Astrocyte (in vitro differentiated cells and primary cell): ENCODE data around the gene SNUPN. TPM values are rescaled to one million over a fixed set of nuclear protein-coding genes. Genes with fewer than 3 reads are reported as not detected.

Experiments
- DNase-seq: peaks from one replicate; pipeline ENCODE4 v3.0.0-alpha.2; 2010; ENCODE audit warnings: low read depth
- FAIRE-seq: peaks from 2 replicates; lab custom pipeline; 2011; peaks lifted over from hg19 to GRCh38; lab: Jason Lieb, UNC
- H2AFZ ChIP-seq: 2 replicates; pipeline ENCODE4 v1.6.0; 2012; ENCODE audit warnings: low read depth, low read length, inconsistent platforms
- H3K27ac ChIP-seq: 2 replicates; pipeline ENCODE4 v1.5.1; 2011; ENCODE audit warnings: low read depth, low read length, inconsistent platforms
- H3K27me3 ChIP-seq: 2 replicates; pipeline ENCODE4 v1.6.0; 2011; ENCODE audit warnings: low read length, inconsistent platforms; ENCODE audit not compliant: insufficient read depth
- H3K36me3 ChIP-seq: 2 replicates; pipeline ENCODE4 v1.5.1; 2011; ENCODE audit warnings: low read length, inconsistent platforms; ENCODE audit not compliant: insufficient read depth
- H3K4me1 ChIP-seq: 2 replicates; pipeline ENCODE4 v1.5.1; 2011; ENCODE audit warnings: low read length, inconsistent platforms; ENCODE audit not compliant: insufficient read depth
- H3K4me2 ChIP-seq: 2 replicates; pipeline ENCODE4 v1.6.0; 2012; ENCODE audit warnings: low read length, inconsistent platforms
- H3K4me3 ChIP-seq: 2 replicates; pipeline ENCODE4 v1.5.1; 2011; ENCODE audit warnings: low read depth, mild to moderate bottlenecking, low read length, inconsistent platforms; ENCODE audit not compliant: insufficient read depth
- H3K79me2 ChIP-seq: 2 replicates; pipeline ENCODE4 v1.6.0; 2012; ENCODE audit warnings: mild to moderate bottlenecking, low read length, inconsistent platforms; ENCODE audit not compliant: insufficient read depth
- H3K9ac ChIP-seq: 2 replicates; pipeline ENCODE4 v1.6.0; 2012; ENCODE audit warnings: mild to moderate bottlenecking, low read length, inconsistent platforms
- H3K9me3 ChIP-seq: 2 replicates; pipeline ENCODE4 v1.5.1; 2012; ENCODE audit warnings: low read depth, mild to moderate bottlenecking, low read length, inconsistent platforms; ENCODE audit not compliant: insufficient read depth
- H4K20me1 ChIP-seq: 2 replicates; pipeline ENCODE4 v1.6.0; 2012; ENCODE audit warnings: low read length, inconsistent platforms; ENCODE audit not compliant: insufficient read depth
- H3K27ac Mint-ChIP-seq: one replicate; pipeline ENCODE4 v1.8.0; 2021; ENCODE audit warnings: mild to moderate bottlenecking, mixed read lengths; ENCODE audit not compliant: unreplicated experiment
- H3K27me3 Mint-ChIP-seq: one replicate; pipeline ENCODE4 v1.8.0; 2021; ENCODE audit warnings: low read depth, mixed read lengths; ENCODE audit not compliant: unreplicated experiment
- H3K36me3 Mint-ChIP-seq: one replicate; pipeline ENCODE4 v1.8.0; 2021; ENCODE audit warnings: low read depth, mixed read lengths; ENCODE audit not compliant: unreplicated experiment
- H3K4me1 Mint-ChIP-seq: one replicate; pipeline ENCODE4 v1.8.0; 2021; ENCODE audit warnings: low read depth, mixed read lengths; ENCODE audit not compliant: unreplicated experiment
- H3K4me3 Mint-ChIP-seq: one replicate; pipeline ENCODE4 v1.8.0; 2021; ENCODE audit warnings: mild to moderate bottlenecking, moderate library complexity, mixed read lengths; ENCODE audit not compliant: unreplicated experiment
- H3K9me3 Mint-ChIP-seq: one replicate; pipeline ENCODE4 v1.8.0; 2021; ENCODE audit warnings: mild to moderate bottlenecking, mixed read lengths; ENCODE audit not compliant: unreplicated experiment
- EZH2 ChIP-seq: IDR thresholded peaks from 2 replicates; pipeline ENCODE4 v1.6.1; 2012; ENCODE audit warnings: mild to moderate bottlenecking, low read length, inconsistent platforms; ENCODE audit not compliant: insufficient read depth
- total RNA-seq: library from RNA; stranded (reverse); gene quantifications from 2 replicates; pipeline ENCODE4 v1.2.1, GENCODE V29; 2021
- TF ChIP-seq, protein P1 (sequence below): IDR thresholded peaks from 2 replicates; pipeline ENCODE4 v1.5.1; 2011; ENCODE audit warnings: low read depth, mild to moderate bottlenecking, inconsistent platforms, low read length, moderate library complexity; ENCODE audit not compliant: insufficient read depth

SNUPN gene
- total RNA-seq, 1 donor from 2014 or later: 15.9 TPM

DNA sequence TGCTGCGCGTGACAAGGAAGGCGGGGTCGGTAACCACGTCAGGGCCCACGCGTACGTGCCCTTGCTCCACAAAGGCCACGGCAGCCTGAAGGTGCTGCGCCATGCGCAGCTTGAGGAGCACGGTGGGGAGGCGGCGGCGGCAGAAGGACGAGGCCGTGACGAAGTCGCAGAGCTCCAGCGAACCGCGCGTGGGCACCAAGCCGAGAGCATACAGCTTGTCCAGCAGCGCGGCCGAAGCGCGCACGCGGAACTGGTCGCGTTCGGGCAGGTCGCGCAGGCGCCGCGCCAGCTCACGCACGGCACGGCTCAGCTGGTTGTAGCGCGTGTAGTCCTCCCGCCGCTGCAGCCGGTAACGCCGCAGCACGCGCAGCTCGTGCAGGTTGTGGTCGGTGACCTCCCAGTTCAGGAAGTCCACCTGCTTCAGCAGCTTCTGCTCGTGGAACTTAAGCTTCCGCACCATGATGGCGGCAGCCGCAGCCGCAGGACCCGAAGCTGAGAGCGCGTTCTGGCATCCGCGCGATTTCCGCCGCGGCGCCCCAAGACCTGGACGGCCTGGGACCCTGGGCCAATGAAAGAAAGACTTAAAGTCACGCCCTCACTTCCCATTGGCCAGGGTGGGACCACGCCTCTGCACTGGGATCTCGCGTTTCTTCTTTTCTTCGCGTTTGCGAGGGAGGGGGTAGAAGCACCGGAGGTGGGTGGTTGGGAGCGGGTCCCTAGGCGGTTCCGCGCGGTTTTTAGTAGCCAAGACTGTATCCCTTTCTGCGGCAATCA lies 14.4 kb upstream of the SNUPN start, which contains the start of gene IMP3:
Gene IMP3, minus strand, starts transcription at position 516 of the 774 bp plus-strand sequence. Its CDS starts 56 bp downstream, at position 460.
- H3K36me3 ChIP-seq: no peaks in the 10 kb centered on the region
- peak within 1 kb of the TSS; percentile 95 for H3K4me3 Mint-ChIP-seq
- H3K4me1 ChIP-seq: peaks cover 30% of the 10 kb centered on the region
- H3K27me3 ChIP-seq: no peaks in the 10 kb centered on the region
- DNase-seq: peak; percentile 94
- peaks cover 41% of the 10 kb centered on the region for H3K79me2 ChIP-seq
- no peaks in the 10 kb centered on the region for H3K9me3 Mint-ChIP-seq
- no peaks in the 10 kb centered on the region for H3K9me3 ChIP-seq
- H3K27me3 Mint-ChIP-seq: no peaks in the 10 kb centered on the region
- no peaks in the 10 kb centered on the region for H3K36me3 Mint-ChIP-seq
- peaks cover 24% of the 10 kb centered on the region for H4K20me1 ChIP-seq
- H3K4me2 ChIP-seq: peak within 1 kb of the TSS; percentile 98
- peaks cover 12% of the 10 kb centered on the region for H3K4me1 Mint-ChIP-seq
- H2AFZ ChIP-seq: peak within 1 kb of the TSS; percentile 91
- TF ChIP-seq, protein P1, sequence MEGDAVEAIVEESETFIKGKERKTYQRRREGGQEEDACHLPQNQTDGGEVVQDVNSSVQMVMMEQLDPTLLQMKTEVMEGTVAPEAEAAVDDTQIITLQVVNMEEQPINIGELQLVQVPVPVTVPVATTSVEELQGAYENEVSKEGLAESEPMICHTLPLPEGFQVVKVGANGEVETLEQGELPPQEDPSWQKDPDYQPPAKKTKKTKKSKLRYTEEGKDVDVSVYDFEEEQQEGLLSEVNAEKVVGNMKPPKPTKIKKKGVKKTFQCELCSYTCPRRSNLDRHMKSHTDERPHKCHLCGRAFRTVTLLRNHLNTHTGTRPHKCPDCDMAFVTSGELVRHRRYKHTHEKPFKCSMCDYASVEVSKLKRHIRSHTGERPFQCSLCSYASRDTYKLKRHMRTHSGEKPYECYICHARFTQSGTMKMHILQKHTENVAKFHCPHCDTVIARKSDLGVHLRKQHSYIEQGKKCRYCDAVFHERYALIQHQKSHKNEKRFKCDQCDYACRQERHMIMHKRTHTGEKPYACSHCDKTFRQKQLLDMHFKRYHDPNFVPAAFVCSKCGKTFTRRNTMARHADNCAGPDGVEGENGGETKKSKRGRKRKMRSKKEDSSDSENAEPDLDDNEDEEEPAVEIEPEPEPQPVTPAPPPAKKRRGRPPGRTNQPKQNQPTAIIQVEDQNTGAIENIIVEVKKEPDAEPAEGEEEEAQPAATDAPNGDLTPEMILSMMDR: no peak
- TF ChIP-seq EZH2: no peak
- peak; percentile 80 for FAIRE-seq
- peak within 1 kb of the TSS; percentile 89 for H3K9ac ChIP-seq
- H3K4me3 ChIP-seq: peak within 1 kb of the TSS; percentile 93
- H3K27ac Mint-ChIP-seq: peak within 1 kb of the TSS; percentile 81
- H3K27ac ChIP-seq: peak within 1 kb of the TSS; percentile 77

GRCh38 chr15:75639191-75639708 lies 13.7 kb upstream of the SNUPN start:
- DNase-seq: peak; percentile 44
- Mint-ChIP-seq H3K36me3 (no peaks in the 10 kb centered on the region), H3K9me3 (no peaks in the 10 kb centered on the region), H3K27ac (peak overlapping the region; percentile 41), H3K4me3 (peak overlapping the region; percentile 95), H3K27me3 (no peaks in the 10 kb centered on the region), H3K4me1 (peaks cover 10% of the 10 kb centered on the region)
- H2AFZ ChIP-seq: peak overlapping the region; percentile 91
- peaks cover 24% of the 10 kb centered on the region for H4K20me1 ChIP-seq
- no peaks in the 10 kb centered on the region for H3K36me3 ChIP-seq
- TF ChIP-seq, protein P1: no peak
- no peak for TF ChIP-seq EZH2
- H3K4me1 ChIP-seq: peaks cover 26% of the 10 kb centered on the region
- peak overlapping the region; percentile 77 for H3K27ac ChIP-seq
- no peaks in the 10 kb centered on the region for H3K27me3 ChIP-seq
- H3K4me3 ChIP-seq: peak overlapping the region; percentile 93
- no peak for FAIRE-seq
- peak overlapping the region; percentile 98 for H3K4me2 ChIP-seq
- H3K9me3 ChIP-seq: no peaks in the 10 kb centered on the region
- peak overlapping the region; percentile 89 for H3K9ac ChIP-seq
- H3K79me2 ChIP-seq: peaks cover 41% of the 10 kb centered on the region
